HL-60/S4 treated with phorbol 12-myristate 13-acetate at 8.2 ng/mL for 4 days and 3 days (cell line): ENCODE results near the gene ST3GAL6.

Experiments used
- in situ Hi-C: fragments of 300-500 bp; cut with MboI; formaldehyde crosslinking; loops from 2 replicates; pipeline ENCODE4 v1.15.0; 2022; ENCODE audit warnings: low sequenced_read_pairs

Gene ST3GAL6

GRCh38 chr3:98839846-98840245 is 76.7 kb downstream of the ST3GAL6 start:
- in situ Hi-C loops, result no loop called here

GRCh38 chr3:98843266-98843959 is 80.3 kb downstream of the ST3GAL6 start:
- in situ Hi-C loops, result no loop called here
